Measurements from ENCODE around the gene ATG4D.
"Not testable (repeated sequence)": the region's sequence is repeated elsewhere in the genome, so short reads cannot be mapped to it uniquely, and the experiment has no call there.

ATG4D gene

DNA sequence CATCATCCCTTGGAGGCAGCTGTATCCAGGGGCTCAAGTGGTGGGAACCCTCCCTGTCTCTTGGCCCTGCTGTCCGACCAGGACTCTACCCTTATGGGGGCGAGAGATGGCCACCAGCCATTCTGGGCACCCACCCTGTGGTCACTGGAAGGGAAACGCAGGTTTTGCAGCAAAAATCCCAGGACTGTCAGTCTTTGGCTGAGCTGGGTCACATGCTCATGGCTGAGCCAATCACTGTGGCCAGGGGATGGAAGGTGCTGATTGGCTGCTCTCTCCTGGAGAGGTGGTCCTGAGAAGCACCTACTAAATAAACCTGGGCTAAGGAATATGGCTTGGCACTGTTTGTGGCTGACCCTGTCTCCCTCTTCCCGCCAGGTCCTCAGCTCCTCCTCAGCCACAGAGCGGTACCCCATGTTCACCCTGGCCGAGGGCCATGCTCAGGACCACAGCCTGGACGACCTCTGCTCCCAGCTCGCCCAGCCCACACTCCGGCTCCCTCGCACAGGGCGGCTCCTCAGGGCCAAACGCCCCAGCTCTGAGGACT is 8.9 kb downstream of the ATG4D start:
- DNase-seq (ENCODE audit: low read depth): no peak

DNA sequence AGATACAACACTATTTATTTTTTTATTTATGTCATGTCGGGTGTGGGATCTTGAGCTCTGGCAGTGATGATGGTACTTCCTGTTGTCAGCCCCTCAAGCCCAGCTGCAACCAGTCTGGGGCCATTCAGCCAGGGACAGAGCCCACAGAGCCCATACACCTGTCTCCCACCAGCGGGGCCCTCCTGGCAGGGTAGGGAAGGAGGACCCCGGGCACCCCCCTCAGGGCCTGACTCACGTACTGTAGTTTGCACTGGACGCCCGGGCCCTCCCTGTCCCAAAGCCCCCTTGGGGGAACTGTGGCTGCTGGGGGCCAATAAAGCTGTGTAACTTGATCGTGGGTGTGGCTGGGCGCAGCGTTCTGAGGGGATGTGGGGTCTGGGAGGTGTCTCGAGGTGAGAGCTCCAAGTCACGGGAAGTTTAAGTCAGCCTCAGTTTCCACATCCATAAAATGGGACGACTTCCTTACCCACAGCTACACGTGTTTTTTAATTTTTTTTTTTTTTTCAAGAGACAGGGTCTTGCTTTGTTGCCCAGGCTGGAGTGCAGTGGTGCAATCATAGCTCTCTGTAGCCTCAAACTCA is 9.5 kb downstream of the ATG4D start:
- DNase-seq (ENCODE audit: low read depth): no peak

DNA sequence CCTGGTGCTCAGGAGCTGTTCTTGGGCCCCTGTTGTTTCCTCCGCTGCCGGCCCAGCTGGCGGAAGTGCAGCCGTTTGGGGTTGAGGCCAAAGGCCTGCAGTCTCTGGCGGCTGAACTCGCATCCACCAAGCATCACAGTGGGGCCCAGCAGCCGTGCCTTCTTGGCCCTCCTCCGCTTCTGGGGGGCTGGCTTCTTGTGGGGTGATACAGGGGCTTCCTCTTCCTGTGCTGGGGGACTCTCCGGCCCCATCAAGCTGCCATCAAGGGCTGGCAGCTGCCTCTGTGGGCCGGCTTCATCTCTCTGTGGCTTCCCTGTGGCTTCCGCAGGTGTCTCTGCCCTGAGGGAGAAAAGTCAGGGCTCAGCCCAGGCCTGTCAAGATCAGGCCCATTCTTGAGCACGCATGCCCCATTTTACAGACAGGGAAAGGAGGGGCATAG is 10.3 kb downstream of the ATG4D start:
- peak; percentile 47 for DNase-seq (ENCODE audit: low read depth)

DNA sequence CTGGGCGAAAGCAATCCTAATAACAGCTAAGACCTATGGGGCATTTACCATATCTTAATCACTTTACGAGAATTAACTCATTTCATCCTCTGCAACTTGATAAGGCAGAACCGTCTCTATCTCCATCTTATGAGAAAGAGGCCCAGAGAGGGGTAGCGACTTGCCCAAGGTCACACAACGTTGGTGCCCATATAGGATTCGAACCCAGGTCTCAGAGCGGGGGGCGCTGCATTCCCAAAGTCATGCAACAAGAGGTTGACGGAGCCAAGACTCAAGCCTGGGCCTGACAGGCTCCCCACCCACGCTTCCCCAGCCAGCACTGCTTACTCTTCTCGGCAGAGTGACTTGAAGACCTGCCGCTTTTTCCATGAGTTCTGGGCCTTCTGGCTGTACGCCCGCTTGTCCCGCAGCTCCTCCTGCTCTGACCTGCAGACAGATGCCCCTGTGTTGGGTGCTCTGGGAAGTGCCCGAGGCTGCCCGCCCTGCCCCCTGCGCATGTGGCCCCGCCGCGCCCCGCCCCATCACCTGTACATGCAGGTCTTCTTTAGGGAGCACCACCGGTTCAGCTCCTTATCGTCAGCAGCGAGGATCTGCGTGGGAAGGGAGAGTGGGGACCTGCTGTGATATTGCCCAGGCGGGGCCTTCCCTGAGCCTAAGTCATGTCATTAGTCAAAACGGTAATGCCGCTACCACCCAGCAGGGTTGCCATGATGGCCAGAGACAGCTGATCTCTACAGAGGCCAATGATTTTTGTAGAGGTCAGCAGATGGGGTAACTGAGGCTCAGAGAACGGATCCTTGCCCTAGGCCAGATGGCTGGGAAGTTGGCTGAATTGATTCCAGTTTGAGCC is 11.3 kb downstream of the ATG4D start:
- DNase-seq (ENCODE audit: low read depth): no peak

DNA sequence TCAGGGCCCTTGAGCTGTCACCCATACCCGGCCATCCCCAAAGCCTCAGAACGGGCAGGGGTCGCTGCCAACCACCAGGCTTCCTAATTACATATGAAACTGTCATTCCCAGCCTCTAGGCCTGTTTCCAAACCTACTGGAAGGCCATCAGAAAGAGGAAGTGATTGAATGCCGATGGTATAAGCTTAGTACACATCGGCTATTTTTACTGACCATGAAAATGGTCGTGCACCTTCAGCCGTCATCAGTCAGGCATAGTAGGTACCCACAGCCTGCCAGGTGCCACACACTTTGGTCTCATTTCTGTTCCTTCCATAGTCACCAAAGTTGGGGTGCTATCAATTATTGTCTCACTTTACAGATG is 11.9 kb downstream of the ATG4D start:
- no peak for DNase-seq (ENCODE audit: low read depth)

DNA sequence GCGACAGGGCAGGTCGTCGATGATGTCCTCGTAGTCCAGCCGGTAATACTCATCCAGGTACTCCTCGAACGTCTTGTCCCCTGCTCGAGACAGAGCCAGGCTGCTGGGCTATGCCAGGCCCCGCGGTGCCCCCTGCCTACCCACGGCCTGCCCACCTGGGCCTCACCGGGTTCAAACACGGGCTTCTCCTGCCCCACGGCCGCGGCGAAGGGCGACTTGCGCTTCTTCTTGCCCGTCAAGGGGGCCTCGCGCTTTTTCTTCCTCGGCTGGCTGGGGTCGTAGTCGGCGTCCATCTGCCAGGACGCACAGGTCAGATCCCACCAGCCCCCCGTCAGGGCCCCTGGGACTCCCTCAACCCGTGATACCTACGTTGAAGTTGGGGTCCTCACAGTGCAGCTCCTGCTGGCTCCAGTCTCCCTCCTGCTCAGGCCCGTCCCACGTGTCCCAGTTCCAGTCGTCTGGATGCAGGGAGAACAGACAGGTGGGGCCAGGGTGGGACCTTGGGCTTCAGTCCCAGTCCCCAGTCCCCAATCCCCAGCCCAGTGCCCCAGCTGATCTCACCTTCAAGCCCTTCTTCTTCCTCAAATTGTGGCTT is 14.0 kb downstream of the ATG4D start:
- no peak for DNase-seq (ENCODE audit: low read depth)

DNA sequence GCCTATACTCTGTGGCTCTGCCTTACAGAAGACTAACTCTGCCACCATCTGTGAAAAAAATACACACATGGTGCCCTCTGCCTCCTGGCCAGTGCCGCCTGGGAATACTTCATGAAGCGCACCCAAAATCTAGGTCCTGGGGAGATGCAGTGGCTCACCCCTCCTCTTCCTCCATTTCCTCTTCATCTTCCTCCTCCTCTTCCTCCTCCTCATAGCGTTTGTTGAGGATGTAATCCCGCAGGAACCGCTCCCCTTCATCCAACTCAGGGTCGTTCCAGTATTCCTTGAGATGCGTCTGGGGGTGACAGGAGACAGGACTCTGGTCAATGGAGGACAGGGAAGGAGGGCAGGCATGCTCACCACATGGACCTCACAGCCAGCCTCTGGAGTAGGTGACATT is 16.4 kb downstream of the ATG4D start:
- DNase-seq (ENCODE audit: low read depth): no peak

DNA sequence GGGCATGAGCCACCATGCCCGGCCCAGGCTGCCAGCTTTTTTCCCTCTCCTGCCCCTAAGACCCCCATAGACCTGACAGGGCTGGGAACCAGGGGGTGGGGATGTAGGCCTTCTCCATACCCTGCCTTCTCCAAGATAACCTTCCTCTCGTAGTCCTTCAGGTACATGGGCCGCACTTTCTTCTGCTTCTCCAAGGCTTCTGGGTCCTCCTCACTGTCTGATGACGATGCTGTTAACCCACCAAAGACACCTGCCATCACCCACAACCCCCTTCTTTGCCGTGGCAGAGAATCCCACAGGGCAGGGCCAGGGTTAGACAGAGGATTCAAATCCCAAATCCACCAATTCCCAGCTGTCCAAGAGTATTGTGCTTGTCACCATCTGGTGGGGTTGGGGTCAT is 18.9 kb downstream of the ATG4D start:
- no peak for DNase-seq (ENCODE audit: low read depth)

DNA sequence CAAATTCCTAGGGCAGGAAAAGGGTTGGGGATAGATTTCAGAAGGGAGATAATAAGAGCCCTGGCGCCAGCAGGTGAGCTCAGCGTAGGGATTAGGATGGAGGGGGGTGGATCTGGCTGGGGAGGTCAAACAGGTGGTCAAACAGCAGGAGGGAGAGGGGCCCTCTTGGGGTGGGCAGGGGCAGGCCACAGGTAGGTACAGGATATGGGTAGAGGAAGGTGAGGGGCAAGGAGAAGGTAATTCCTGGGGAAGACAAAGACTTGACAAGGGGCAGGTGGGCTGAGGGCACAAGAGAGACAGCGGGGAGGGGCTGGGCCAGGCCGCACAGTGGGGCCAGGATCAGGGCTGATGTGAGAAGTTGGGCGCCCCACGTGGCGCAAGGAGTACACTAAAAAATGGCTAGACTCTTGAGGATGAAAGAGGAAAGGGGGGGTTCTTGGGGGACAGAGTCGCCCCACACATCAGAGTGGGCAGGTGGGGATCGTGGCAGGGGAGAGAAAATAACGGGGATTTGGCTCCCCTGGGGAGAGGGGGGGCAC is 21.4 kb downstream of the ATG4D start:
- no peak for DNase-seq (ENCODE audit: low read depth)

DNA sequence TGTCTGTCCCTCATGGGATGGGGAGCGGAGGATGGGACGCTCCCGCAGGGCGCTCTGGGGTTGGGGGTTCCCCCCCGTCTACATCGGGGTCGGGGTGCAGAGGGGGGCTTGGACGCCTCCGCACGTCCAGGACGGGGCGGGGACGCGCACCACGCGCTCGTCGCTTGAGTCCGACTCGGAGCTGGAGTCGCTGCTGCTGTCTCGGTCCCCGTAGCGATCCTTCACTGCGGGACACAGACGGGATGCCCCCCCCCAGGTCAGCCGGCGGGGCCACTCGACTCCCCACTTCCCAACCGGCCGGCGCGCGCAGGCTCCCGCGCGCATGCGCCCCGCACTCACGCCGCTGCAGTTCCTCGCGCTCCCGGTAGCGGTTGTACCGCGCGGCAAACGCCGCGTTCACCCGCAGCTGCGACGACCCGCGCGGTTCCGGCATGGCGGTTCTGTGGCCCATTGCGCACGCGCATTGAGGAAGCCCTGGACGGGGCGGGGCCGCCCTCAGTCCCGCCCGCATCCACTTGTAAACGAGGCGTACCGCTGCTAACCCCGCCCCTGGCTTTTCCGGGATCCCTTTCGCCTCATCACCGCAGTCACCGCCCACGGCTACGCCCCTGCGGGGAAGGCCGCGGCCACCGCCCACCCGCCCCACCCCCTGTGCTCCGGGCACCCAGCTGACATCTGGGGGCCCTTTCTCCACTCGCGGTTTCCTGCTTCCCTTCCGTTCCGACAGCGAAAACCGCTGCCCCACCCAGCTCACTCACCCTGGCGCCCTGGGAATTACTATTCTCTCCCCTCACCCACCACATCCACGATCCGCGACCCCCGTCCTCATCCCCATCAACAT is 22.1 kb downstream of the ATG4D start, which contains the start of gene KRI1:
Gene KRI1 (minus strand): TSS at position 444 of the 841 bp plus-strand sequence. CDS start 11 bp downstream, at position 433.
- peak; percentile 98 for DNase-seq (ENCODE audit: low read depth)

DNA sequence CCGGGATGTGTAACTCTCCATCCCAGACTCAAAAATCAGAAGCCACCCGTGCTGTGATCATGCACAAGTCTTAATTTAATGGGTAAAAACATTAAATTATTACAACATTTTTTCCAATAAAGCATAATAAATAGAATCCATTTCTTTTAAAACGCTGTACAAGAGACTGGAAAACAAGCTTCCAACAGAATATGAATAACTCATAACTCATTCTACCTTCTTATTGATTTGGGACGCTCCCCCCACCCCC is 22.6 kb downstream of the ATG4D start:
- DNase-seq (ENCODE audit: low read depth): no peak

DNA sequence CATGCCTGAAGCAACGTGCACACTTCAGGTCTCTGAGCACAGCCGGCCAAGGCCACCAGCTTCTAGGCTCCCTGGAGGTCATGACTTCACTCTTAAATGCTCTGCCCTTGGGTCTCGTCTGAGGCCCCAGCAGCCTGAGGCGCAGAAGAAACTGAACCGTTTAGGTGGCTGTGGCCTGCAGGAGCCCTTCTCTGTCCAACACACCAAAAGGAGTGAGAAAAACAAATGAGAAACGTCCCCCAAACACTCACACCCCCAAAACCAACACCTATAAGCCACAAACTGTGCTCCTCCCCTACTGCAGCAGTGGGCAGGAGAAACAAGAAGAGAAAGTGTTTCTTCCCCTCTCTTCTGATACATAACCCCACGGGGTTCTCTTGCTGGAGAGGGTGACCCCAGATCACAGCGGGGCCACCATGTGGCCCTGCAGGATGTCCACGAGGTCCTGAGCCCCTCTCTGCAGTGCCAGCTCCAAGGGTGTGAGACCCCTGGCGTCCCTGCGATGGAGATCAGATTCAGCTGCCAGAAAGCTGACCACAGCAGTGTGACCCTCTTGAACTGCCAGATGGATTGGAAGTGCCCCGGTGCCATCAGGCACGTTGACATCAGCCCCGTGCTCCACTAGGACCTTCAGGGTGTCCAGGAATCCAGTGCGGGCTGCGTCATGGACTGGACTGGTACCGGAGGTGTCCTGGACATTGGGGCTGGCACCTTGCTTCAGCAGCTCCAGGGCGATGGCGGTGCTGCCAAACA is 23.1 kb downstream of the ATG4D start:
- DNase-seq (ENCODE audit: low read depth): peak; percentile 31

DNA sequence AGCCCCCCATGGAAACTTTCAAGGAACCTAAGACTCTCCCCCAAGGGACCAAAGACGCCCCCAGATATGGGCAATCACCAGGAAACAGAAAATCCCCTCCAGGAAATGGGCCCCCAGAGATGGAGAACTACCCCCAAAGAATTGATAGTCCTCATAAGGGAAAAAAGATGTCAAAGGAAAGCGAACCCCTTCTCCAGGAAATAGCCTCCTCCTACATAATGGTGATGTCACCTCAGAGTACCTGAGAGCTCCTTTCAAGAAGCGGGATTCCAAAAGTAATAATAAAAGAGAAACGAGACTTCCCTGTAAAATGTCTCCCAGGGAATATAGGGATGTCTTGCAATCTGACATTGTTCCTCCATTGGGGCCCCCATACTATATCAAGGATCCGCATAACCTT is 24.0 kb downstream of the ATG4D start:
- no peak for DNase-seq (ENCODE audit: low read depth)

DNA sequence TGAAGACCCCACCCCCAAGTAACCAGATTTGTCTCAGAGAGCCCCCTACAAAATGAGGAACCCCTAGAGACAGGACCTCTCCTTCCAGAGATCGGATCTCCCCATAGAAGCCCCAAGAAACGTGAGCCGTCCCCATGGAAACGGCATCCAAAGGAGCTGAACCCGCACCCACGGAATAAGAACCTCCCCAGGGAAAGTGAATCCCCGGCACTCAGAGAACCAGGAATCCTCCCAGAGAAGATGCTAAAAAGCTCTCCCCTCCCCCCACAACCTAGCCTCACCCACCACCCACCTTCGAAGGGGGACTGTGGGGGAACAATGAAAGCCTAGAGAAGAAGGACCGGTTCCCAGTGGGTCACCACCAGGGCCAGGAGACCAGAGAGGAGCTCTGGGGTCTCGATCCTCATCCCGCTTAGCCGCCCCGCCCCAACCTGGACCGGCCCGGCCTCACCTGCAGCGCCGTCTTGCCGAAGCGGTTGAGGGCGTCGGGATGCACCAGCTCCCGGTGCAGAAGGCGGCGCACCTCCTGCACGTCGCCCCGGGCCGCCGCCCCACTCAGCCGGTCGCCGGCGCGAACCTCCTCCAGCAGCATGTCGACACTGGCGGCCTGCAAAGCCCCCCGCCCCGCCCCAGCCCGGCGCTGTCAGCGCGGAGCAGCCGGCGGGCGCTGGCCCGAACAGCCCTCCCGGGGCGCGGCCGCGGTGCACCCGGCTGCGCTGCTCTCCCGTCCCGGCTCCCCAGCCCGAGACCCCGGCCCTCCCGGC is 24.5 kb downstream of the ATG4D start:
- no peak for DNase-seq (ENCODE audit: low read depth)

DNA sequence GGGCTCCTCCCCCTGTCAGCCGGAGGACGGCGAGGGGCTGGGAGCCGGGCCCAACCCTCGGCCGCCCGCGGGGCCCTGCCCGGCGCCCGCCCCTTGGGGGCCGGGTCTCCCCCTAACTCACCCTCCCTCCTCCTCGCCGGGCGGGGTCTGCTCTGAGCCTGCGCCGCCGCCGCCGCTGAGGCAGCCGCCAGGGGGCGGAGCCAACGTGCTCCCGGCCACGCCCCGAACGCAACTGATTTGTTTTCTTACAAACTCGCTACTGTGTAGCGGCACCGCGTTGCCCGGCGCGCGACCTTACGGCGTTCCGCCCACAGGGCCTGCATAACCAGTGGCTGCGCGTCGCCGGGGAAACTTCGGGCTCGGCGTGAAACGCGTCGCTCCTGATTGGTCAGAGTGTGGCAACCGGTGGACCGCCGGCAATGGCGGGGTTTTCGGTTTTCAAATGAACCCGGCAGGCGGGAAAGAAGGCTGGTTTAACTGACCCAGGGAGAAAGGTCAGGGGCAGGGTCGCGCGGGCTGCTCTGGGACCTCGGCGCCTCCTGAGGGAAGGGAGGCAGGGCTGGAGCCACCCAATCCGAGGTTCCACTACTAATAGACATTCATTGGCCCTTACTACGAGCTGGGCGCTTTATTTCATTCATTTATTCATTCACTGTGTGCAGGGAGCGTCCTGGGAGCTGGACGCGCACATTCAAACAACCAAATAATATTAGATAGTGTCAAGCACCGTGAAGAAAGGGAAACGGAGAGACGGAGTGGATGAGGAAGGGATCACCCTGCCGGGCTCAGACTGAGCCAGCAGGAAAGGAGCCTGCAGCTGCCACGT is 25.3 kb downstream of the ATG4D start, which contains the start of gene CDKN2D:
Gene CDKN2D (minus strand): TSS at position 154 of the 826 bp plus-strand sequence. CDS start 326 bp downstream, outside the sequence.
- DNase-seq (ENCODE audit: low read depth): peak; percentile 99

DNA sequence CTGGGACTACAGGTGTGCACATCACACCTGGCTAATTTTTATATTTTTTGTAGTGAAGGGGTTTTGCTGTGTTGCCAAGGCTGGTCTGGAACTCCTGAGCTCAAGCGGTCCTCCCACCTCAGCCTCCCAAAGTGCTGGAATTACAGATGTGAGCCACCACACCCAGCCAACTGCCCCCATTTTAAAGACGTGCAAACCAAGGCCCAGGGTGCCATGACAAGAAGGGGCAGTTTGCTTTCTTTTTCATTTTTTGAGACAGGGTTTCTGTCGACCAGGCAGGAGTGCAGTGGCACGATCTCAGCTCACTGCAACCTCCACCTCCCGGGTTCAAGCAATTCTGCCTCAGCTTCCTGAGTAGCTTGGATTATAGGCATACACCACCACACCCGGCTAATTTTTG is 30.1 kb downstream of the ATG4D start:
- DNase-seq (ENCODE audit: low read depth): not testable (repeated sequence)

DNA sequence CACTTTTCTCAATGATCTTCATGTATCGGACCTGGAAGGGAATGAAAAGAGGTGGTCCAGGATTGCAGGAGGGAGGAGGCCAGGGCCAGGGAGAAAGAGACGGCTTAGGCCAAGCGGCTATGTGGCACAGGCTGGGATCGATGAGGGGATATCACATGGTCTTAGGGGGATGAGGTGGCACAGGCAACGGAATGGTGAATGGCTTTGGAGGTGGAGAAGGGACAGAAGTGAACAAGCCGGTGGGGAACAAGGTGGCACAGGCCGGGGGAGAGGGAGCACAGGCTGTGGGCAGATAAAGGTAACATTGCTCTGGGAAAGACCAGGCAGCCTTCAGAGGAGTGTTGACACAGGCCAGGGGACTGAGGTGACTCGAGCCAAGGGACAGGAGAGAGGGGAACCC is 30.8 kb downstream of the ATG4D start:
- DNase-seq (ENCODE audit: low read depth): no peak

DNA sequence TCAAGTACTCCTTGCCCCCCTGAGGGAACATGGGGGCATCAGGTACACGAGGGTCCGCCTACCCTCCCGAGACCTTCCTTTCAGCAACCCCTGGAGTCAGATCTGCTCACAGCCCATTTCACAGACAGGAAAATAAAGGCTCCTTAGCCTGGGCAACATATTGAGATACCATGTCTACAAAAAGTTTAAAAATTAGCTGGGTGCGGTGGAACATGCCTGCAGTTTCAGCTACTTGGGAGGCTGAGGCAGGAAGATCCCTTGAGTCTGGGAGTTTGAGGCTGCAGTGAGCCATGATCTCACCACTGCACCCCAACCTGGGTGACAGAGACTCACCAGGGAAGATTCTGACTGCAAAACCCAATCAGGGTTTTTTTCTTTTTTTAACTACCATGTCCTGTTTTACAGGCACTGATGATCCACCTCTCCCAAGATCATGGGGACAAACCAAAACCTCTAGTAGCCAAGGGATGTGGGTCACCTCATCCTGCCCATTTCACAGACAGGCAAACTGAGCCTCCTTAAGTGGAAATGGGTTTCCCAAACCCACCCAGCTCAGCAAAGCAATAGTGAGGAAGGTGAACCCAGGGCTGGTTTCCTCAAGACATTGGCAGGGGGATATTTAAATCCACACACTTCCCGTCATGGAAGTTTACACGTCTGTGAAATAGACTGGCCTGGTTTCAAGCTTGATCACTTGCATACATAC is 31.5 kb downstream of the ATG4D start:
- DNase-seq (ENCODE audit: low read depth): no peak

DNA sequence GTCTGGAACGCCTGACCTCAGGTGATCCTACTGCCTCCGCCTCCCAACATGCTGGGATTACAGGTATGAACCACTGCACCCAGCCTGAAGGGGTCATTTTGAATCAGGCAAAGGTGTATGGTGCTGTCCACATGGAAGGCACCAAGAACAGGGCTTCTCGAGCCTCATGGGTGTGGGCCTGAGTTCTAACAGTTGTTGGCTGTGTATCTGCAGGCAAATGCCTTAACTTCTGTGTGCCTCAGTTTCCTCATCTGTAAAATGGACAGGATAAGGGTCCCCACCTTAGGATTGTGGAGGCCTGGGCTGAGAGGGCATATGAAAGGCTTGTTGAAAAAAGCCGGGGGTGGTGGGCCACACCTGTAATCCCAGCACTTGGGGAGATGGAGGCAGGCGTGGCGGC is 34.2 kb downstream of the ATG4D start:
- no peak for DNase-seq (ENCODE audit: low read depth)

Data from stimulated activated CD8-positive, alpha-beta memory T cell treated with anti-CD3 and anti-CD28 coated beads, Interleukin-12 subunit alpha, Interleukin-12 subunit beta, amount 100 ng/mL, for 1 hour (primary cell).